GM19239 (cell line): ENCODE results near the gene IGF2BP3.

Source experiments
- DNase-seq: peaks from one replicate; pipeline ENCODE4 v3.0.0; 2011; ENCODE audit warnings: low spot score; ENCODE audit not compliant: insufficient read length
- FAIRE-seq: peaks from 2 replicates; lab custom pipeline; 2011; peaks lifted over from hg19 to GRCh38; lab: Jason Lieb, UNC

IGF2BP3 gene

GRCh38 chr7:23279819-23280525, 190.3 kb downstream of the IGF2BP3 start:
- FAIRE-seq (no peak), DNase-seq (no peak)

GRCh38 chr7:23277359-23277989, 192.8 kb downstream of the IGF2BP3 start:
- peak; percentile 40 for DNase-seq
- peak; percentile 63 for FAIRE-seq

GRCh38 chr7:23276947-23277346, 193.3 kb downstream of the IGF2BP3 start:
- DNase-seq (no peak), FAIRE-seq (no peak)

- no peak for DNase-seq
- FAIRE-seq, result peak; percentile 31
Measured at GRCh38 chr7:23276376-23276775, 193.9 kb downstream of the IGF2BP3 start.

- FAIRE-seq (no peak), DNase-seq (no peak)
Measured at GRCh38 chr7:23275912-23276311, 194.4 kb downstream of the IGF2BP3 start.

GRCh38 chr7:23273141-23273599, 197.1 kb downstream of the IGF2BP3 start:
- FAIRE-seq, result peak; percentile 95

GRCh38 chr7:23272275-23272674, 198.0 kb downstream of the IGF2BP3 start:
- DNase-seq, result no peak
- FAIRE-seq, result no peak

More at GRCh38 chr7:23273141-23273599, 197.1 kb downstream of the IGF2BP3 start:
- DNase-seq, result peak; percentile 65

- DNase-seq (no peak), FAIRE-seq (no peak)
Measured at GRCh38 chr7:23268746-23269145, 201.5 kb downstream of the IGF2BP3 start.

- DNase-seq (no peak), FAIRE-seq (no peak)
Measured at GRCh38 chr7:23268167-23268566, 202.1 kb downstream of the IGF2BP3 start.

- no peak for FAIRE-seq
Measured at GRCh38 chr7:23267357-23267756, 202.9 kb downstream of the IGF2BP3 start.

GRCh38 chr7:23266918-23267317, 203.4 kb downstream of the IGF2BP3 start:
- FAIRE-seq (no peak), DNase-seq (no peak)

More at GRCh38 chr7:23267357-23267756, 202.9 kb downstream of the IGF2BP3 start:
- DNase-seq, result no peak

GRCh38 chr7:23264916-23265458, 205.3 kb downstream of the IGF2BP3 start:
- FAIRE-seq (no peak), DNase-seq (no peak)

- no peak for FAIRE-seq
- peak; percentile 58 for DNase-seq
Measured at GRCh38 chr7:23261843-23262452, 208.3 kb downstream of the IGF2BP3 start.

- FAIRE-seq (no peak), DNase-seq (no peak)
Measured at GRCh38 chr7:23260371-23260770, 209.9 kb downstream of the IGF2BP3 start.
